AML-193 (cell line): Measurements from ENCODE around the gene RNF144A.
A peak's percentile ranks its signal among the peaks of the same experiment; 100 is the strongest.

Source experiments
- DNase-seq, 2 experiments: peaks; one replicate each; lab custom pipeline; 2025; lab: John Stamatoyannopoulos, UW

RNF144A gene

GRCh38 chr2:6908291-6908690, 8.9 kb upstream of the RNF144A start:
- DNase-seq, result no peak

- peak; percentile 43 to 52 for DNase-seq
These were observed 7.5 kb upstream of the RNF144A start for GRCh38 chr2:6909431-6910385.

GRCh38 chr2:6911721-6912120, 5.5 kb upstream of the RNF144A start:
- DNase-seq, result no peak

- no peak for DNase-seq
These were observed 3.6 kb upstream of the RNF144A start for GRCh38 chr2:6913415-6914157.

- DNase-seq, result no peak
These were observed 2.4 kb upstream of the RNF144A start for GRCh38 chr2:6914828-6915227.

- no peak for DNase-seq
These were observed 1.8 kb upstream of the RNF144A start for GRCh38 chr2:6915399-6915798.

- DNase-seq, result no peak
These were observed 988 bp upstream of the RNF144A start for GRCh38 chr2:6916224-6916623.

- DNase-seq, result no peak
These were observed 509 bp upstream of the RNF144A start for GRCh38 chr2:6916736-6917070.

GRCh38 chr2:6917761-6918421, 679 bp downstream of the RNF144A start:
- no peak for DNase-seq

- no peak for DNase-seq
These were observed 2.9 kb downstream of the RNF144A start for GRCh38 chr2:6919901-6920742.

- no peak for DNase-seq
These were observed 3.5 kb downstream of the RNF144A start for GRCh38 chr2:6920743-6921064.

- DNase-seq, result no peak
These were observed 4.2 kb downstream of the RNF144A start for GRCh38 chr2:6921321-6921922.

GRCh38 chr2:6922201-6922656, 5.0 kb downstream of the RNF144A start:
- DNase-seq, result no peak

GRCh38 chr2:6923319-6923718, 6.1 kb downstream of the RNF144A start:
- no peak for DNase-seq

- no peak for DNase-seq
These were observed 7.1 kb downstream of the RNF144A start for GRCh38 chr2:6924101-6924923.

GRCh38 chr2:6924924-6925409, 7.8 kb downstream of the RNF144A start:
- no peak for DNase-seq

- DNase-seq, result no peak
These were observed 9.0 kb downstream of the RNF144A start for GRCh38 chr2:6926071-6926732.

- DNase-seq, result no peak
These were observed 10.0 kb downstream of the RNF144A start for GRCh38 chr2:6927186-6927585.

GRCh38 chr2:6927753-6928152, 10.5 kb downstream of the RNF144A start:
- DNase-seq, result no peak

- no peak for DNase-seq
These were observed 11.2 kb downstream of the RNF144A start for GRCh38 chr2:6928452-6928851.
